ENCODE results near the gene PRR12.

PRR12 gene

DNA sequence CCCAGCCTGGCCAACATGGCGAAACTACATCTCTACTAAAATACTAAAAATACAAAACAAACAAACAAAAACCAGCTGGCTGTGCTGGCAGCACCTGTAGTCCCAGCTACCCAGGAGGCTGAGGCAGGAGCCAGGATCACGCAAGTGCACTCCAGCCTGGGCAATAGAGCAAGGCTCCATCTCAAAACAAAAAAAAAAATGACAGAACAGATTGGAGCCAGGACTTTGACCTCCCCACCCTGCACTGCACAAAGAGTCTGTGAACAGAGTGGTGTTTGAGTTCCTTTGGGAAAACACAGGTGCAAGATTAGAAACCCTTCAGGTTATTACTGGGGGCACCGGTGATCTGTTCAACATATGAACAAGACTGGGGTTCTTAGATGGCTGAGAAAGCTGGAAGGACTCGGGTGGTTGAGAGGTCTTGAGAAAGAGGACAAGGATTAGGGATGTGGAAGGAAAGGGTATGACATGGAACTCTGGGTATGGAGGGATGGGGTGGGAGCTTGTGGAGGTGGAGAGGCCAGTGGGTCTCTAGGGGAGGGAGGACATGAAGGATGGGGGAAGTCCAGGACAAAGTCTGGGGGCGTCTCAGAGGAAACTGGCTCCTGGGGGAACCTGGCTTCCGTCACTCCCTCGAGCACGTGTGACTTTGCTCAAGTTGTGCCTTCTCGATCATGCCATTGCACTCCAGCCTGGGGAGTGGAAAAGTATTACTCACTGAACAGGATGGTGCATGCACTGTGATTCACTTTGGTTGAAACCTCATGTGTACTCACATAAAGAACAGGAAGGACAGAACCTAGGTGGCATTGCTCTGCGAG, 37.3 kb upstream of the PRR12 start:
- no peaks in the 10 kb centered on the region for H3K9me3 ChIP-seq (ENCODE audit: control insufficient read depth in 1 of 2, low read length in 2 of 2)
- H3K4me1 ChIP-seq (ENCODE audit: control insufficient read depth in 1 of 2, insufficient read depth in 2 of 2, low read length in 2 of 2), result peaks cover 34 to 48% of the 10 kb centered on the region in 2 donors
- H3K36me3 ChIP-seq (ENCODE audit: control insufficient read depth in 1 of 2, insufficient read depth in 2 of 2, low read length in 2 of 2), result peaks cover 9 to 27% of the 10 kb centered on the region in 2 donors
- no peak overlapping the region for H3K4me3 ChIP-seq (ENCODE audit: low read depth in 1 of 2, low read length in 2 of 2)
- no peaks in the 10 kb centered on the region for H3K27me3 ChIP-seq (ENCODE audit: control insufficient read depth in 1 of 2, insufficient read depth in 2 of 2, low read length in 2 of 2)
- peak overlapping the region; percentile 87 for H3K27ac ChIP-seq (ENCODE audit: low read depth, low read length)
- H3K9ac ChIP-seq (ENCODE audit: low read depth in 1 of 2, low read length in 2 of 2), result peak overlapping the region; percentile 21 to 51

DNA sequence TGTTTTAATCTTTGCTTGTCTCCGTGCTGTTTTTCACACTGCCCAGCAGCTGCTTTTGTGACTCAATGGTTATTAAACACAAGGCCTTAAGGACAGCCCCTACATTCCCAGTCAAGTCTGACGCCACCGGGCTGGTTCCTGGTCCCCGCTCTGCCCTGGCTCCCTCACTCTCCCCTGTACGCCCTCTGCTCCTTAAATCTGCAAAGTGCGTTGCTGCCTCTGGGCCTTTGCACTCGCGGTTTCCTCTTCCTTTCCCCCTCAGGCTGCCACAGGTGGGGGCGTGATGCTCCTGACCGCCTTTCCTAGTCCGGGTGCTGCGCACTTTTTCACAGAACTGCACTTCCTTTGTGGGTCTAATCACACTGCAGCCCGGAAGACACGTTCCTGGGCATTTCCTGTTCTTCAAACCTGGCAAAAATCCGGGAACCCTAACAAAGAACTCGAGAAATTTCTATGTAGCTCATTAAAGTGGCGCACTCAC, 36.2 kb upstream of the PRR12 start:
- Histone ChIP-seq H3K36me3 (ENCODE audit: control insufficient read depth in 1 of 2, insufficient read depth in 2 of 2, low read length in 2 of 2) (peaks cover 13 to 37% of the 10 kb centered on the region in 2 donors), H3K9me3 (ENCODE audit: control insufficient read depth in 1 of 2, low read length in 2 of 2) (no peaks in the 10 kb centered on the region), H3K9ac (ENCODE audit: low read depth in 1 of 2, low read length in 2 of 2) (peak overlapping the region in 1 of 2 donors; percentile 57), H3K27ac (ENCODE audit: low read depth, low read length) (peak overlapping the region; percentile 61), H3K27me3 (ENCODE audit: control insufficient read depth in 1 of 2, insufficient read depth in 2 of 2, low read length in 2 of 2) (no peaks in the 10 kb centered on the region), H3K4me3 (ENCODE audit: low read depth in 1 of 2, low read length in 2 of 2) (peak overlapping the region in 1 of 2 donors; percentile 16), H3K4me1 (ENCODE audit: control insufficient read depth in 1 of 2, insufficient read depth in 2 of 2, low read length in 2 of 2) (peaks cover 32 to 56% of the 10 kb centered on the region in 2 donors)

DNA sequence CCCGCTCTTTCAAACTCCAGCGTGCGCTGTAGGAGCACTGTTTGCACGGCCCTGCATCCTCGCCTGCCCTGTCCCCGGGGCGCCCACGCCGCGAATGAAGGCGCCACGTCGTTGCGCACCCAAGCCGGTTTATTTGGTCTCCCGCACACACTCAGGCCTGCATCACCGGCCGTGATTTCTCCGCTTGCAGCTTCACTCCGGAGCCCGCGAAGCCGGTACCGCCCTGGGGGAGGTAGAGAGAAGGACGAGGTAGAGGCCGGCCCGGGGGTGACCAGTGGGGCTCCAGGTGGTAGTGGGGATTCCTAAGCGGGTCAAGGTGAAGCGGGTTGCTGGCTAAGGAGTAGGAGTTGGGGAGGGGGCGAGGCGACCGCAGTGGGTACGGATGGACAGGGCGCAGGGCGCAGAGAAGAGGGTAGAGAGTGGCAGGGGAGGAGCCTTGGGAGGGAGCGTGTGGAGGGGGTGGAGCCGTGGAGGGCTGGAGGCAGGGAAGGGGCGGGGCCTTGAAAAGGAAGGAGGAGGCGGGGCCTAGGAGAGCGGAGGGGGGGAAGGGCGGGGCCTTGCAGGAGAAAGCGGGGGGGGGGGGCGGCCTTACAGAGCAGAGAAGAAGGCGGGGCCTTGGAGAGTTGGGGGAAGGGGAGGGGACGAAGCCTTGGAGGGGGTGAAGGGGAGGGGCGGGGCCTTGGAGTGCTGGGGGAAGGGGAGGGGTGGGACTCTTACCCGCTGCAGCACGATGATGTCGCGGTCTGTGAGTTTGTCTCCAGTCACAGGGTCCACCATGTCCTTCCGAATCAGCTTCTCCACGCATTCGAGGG, 35.2 kb upstream of the PRR12 start:
- H3K27me3 ChIP-seq (ENCODE audit: control insufficient read depth in 1 of 2, insufficient read depth in 2 of 2, low read length in 2 of 2), result no peaks in the 10 kb centered on the region
- H3K36me3 ChIP-seq (ENCODE audit: control insufficient read depth in 1 of 2, insufficient read depth in 2 of 2, low read length in 2 of 2), result peaks cover 13 to 42% of the 10 kb centered on the region in 2 donors
- H3K9me3 ChIP-seq (ENCODE audit: control insufficient read depth in 1 of 2, low read length in 2 of 2), result no peaks in the 10 kb centered on the region
- peaks cover 42 to 66% of the 10 kb centered on the region in 2 donors for H3K4me1 ChIP-seq (ENCODE audit: control insufficient read depth in 1 of 2, insufficient read depth in 2 of 2, low read length in 2 of 2)
- peak overlapping the region in 1 of 2 donors; percentile 72 for H3K9ac ChIP-seq (ENCODE audit: low read depth in 1 of 2, low read length in 2 of 2)
- H3K4me3 ChIP-seq (ENCODE audit: low read depth in 1 of 2, low read length in 2 of 2), result peak overlapping the region in 1 of 2 donors; percentile 43
- no peak overlapping the region for H3K27ac ChIP-seq (ENCODE audit: low read depth, low read length)

DNA sequence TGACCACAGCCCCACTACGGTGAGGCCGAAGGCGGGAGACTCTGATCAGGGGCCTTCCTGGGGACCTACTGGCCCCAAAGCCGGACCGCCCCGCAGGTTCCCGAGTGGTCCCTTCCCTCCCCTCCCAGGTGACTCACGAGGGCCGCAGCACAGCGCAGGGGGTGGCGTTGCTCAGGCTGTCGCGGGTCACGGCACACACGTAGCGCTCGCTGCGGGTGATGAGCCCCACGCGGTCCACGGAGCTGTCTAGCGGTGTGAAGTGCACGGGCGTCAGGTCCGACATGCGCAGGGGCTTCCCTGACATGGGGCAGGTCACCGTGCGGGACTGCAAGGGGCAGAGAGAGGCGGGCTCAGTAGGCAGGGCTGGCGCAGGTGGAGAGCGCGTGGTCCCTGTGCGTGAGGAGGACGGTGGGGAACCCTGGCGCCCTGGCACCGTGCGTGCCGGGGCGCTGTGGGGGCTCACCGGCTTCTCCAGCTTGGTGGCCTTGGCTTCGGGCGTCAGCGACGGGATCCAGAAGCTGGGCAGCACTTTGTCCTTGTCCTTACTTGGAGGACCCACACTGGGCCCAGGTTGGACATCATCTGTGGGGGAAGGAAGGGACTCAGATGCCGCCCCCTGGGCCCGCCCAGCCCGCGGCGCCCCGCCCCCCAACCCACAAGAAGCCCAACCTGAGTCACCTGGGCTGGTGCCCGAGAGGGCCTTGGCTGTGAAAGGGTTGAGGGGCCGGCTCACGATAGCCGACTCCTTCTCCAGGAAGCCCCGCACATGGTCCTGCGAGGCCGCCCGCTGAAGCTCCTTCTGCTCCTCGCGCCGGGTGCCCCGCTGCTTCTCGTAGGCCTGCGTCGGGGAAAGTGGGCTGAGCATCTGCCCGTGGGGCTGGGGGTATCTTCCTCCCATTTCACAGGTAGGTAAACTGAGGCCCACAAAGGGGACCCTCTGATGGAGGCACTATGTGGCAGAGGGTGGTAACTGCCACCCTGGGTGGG, 34.3 kb upstream of the PRR12 start:
- no peak overlapping the region for H3K27ac ChIP-seq (ENCODE audit: low read depth, low read length)
- peak overlapping the region in 1 of 2 donors; percentile 72 for H3K9ac ChIP-seq (ENCODE audit: low read depth in 1 of 2, low read length in 2 of 2)
- peaks cover 13 to 42% of the 10 kb centered on the region in 2 donors for H3K36me3 ChIP-seq (ENCODE audit: control insufficient read depth in 1 of 2, insufficient read depth in 2 of 2, low read length in 2 of 2)
- peaks cover 50 to 75% of the 10 kb centered on the region in 2 donors for H3K4me1 ChIP-seq (ENCODE audit: control insufficient read depth in 1 of 2, insufficient read depth in 2 of 2, low read length in 2 of 2)
- H3K9me3 ChIP-seq (ENCODE audit: control insufficient read depth in 1 of 2, low read length in 2 of 2), result no peaks in the 10 kb centered on the region
- H3K27me3 ChIP-seq (ENCODE audit: control insufficient read depth in 1 of 2, insufficient read depth in 2 of 2, low read length in 2 of 2), result no peaks in the 10 kb centered on the region
- peak overlapping the region in 1 of 2 donors; percentile 43 for H3K4me3 ChIP-seq (ENCODE audit: low read depth in 1 of 2, low read length in 2 of 2)

DNA sequence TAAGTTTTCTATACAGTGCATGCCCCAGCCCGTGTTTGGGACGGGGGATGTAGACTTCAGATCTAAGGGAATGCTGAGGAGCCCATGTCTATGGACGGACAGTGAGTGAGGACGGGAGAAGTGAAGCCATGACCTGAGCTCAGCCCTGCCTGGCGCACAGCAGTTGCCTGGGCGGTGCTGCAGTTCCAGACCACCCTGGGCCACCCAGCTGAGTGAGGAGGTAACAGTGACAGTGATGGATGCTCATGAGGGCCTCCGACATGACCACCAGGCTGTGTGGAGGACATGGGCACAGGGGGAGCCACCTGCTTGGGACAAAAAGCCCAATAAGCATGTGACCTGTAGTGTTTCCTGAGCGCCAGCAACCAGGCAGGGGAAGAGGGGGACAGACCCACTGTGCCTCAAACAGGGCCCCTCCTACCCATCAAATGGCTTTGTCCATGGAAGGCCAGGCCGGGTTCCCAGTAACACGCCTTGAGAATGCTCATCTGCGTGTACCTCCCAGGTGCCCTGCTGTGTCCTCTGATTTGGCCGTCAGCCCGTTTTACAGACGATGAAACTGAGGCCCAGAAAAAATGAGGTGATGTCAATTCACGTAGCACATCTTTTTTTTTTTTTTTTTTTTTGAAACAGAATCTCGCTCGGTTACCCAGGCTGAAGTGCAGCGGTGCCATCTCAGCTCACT, 33.2 kb upstream of the PRR12 start:
- Histone ChIP-seq H3K27ac (ENCODE audit: low read depth, low read length) (no peak overlapping the region), H3K9me3 (ENCODE audit: control insufficient read depth in 1 of 2, low read length in 2 of 2) (no peaks in the 10 kb centered on the region), H3K4me3 (ENCODE audit: low read depth in 1 of 2, low read length in 2 of 2) (peak overlapping the region in 1 of 2 donors; percentile 18), H3K4me1 (ENCODE audit: control insufficient read depth in 1 of 2, insufficient read depth in 2 of 2, low read length in 2 of 2) (peaks cover 53 to 76% of the 10 kb centered on the region in 2 donors), H3K27me3 (ENCODE audit: control insufficient read depth in 1 of 2, insufficient read depth in 2 of 2, low read length in 2 of 2) (no peaks in the 10 kb centered on the region), H3K36me3 (ENCODE audit: control insufficient read depth in 1 of 2, insufficient read depth in 2 of 2, low read length in 2 of 2) (peaks cover 13 to 42% of the 10 kb centered on the region in 2 donors), H3K9ac (ENCODE audit: low read depth in 1 of 2, low read length in 2 of 2) (peak overlapping the region in 1 of 2 donors; percentile 25)

DNA sequence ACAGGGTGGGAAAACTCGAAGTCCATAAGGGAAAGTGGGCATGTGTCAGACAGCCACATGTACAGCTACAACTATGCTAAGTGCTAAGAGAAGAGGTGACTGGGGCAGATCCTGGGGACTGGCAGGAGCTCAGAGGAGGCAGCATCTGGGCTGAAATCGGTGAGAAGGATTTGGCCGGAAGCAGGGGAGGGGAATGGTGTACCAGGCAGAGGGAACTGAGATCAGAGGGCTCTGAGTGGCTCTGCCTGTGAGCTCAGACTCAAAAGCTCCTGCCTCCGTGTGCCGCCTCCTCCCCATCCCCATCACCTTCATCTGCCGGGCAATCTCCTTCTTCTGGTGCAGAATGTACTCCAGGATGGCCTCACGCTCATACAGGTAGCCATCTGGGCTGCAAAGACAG, 32.4 kb upstream of the PRR12 start:
- peak overlapping the region in 1 of 2 donors; percentile 16 for H3K4me3 ChIP-seq (ENCODE audit: low read depth in 1 of 2, low read length in 2 of 2)
- H3K9ac ChIP-seq (ENCODE audit: low read depth in 1 of 2, low read length in 2 of 2), result peak overlapping the region in 1 of 2 donors; percentile 28
- peaks cover 54 to 77% of the 10 kb centered on the region in 2 donors for H3K4me1 ChIP-seq (ENCODE audit: control insufficient read depth in 1 of 2, insufficient read depth in 2 of 2, low read length in 2 of 2)
- H3K27me3 ChIP-seq (ENCODE audit: control insufficient read depth in 1 of 2, insufficient read depth in 2 of 2, low read length in 2 of 2), result no peaks in the 10 kb centered on the region
- H3K36me3 ChIP-seq (ENCODE audit: control insufficient read depth in 1 of 2, insufficient read depth in 2 of 2, low read length in 2 of 2), result peaks cover 13 to 42% of the 10 kb centered on the region in 2 donors
- H3K27ac ChIP-seq (ENCODE audit: low read depth, low read length), result no peak overlapping the region
- no peaks in the 10 kb centered on the region for H3K9me3 ChIP-seq (ENCODE audit: control insufficient read depth in 1 of 2, low read length in 2 of 2)

DNA sequence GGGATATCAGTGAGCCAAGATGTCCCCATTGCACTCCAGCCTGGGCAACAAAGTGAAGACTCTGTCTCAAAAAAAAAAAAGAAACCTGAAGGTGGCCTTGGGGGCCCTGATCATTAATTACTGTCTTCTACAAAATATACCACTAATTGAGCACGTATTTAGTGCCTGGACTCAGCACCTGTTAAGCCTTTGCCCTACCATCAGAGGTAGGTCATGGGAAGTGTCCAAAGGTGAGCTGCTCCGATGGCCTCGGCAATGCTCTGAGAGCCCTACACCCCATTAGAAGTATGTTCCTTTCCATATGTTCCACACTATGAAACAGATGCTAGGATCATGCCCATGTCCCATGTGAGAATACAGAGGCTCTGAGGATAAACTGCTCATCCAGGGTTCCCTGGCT, 31.5 kb upstream of the PRR12 start:
- Histone ChIP-seq H3K9me3 (ENCODE audit: control insufficient read depth in 1 of 2, low read length in 2 of 2) (no peaks in the 10 kb centered on the region), H3K27me3 (ENCODE audit: control insufficient read depth in 1 of 2, insufficient read depth in 2 of 2, low read length in 2 of 2) (no peaks in the 10 kb centered on the region), H3K4me1 (ENCODE audit: control insufficient read depth in 1 of 2, insufficient read depth in 2 of 2, low read length in 2 of 2) (peaks cover 52 to 78% of the 10 kb centered on the region in 2 donors), H3K9ac (ENCODE audit: low read depth in 1 of 2, low read length in 2 of 2) (peak overlapping the region in 1 of 2 donors; percentile 49), H3K27ac (ENCODE audit: low read depth, low read length) (no peak overlapping the region), H3K36me3 (ENCODE audit: control insufficient read depth in 1 of 2, insufficient read depth in 2 of 2, low read length in 2 of 2) (peaks cover 13 to 42% of the 10 kb centered on the region in 2 donors), H3K4me3 (ENCODE audit: low read depth in 1 of 2, low read length in 2 of 2) (peak overlapping the region in 1 of 2 donors; percentile 29)

DNA sequence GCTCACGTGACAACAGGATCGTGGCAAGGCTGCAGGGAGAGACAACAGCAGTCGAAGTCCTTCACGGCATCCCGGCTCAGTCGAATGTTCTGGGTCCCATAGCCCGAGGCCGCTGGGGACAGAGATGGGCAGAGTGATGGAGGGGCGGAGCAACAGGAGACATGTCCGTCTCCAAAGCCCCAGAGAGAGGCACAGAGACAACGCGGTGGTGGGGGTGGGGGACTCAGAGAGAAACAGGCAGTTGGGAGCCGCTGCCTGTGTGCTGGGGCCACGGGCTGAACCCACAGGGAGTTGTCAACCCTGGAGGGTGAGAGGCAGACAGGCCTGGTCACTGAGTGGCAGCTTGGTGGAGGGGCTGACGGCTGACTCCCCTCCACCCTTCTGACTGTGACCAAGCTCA, 31.1 kb upstream of the PRR12 start:
- Histone ChIP-seq H3K36me3 (ENCODE audit: control insufficient read depth in 1 of 2, insufficient read depth in 2 of 2, low read length in 2 of 2) (peaks cover 13 to 42% of the 10 kb centered on the region in 2 donors), H3K27ac (ENCODE audit: low read depth, low read length) (peak overlapping the region; percentile 63), H3K4me1 (ENCODE audit: control insufficient read depth in 1 of 2, insufficient read depth in 2 of 2, low read length in 2 of 2) (peaks cover 52 to 79% of the 10 kb centered on the region in 2 donors), H3K27me3 (ENCODE audit: control insufficient read depth in 1 of 2, insufficient read depth in 2 of 2, low read length in 2 of 2) (no peaks in the 10 kb centered on the region), H3K9me3 (ENCODE audit: control insufficient read depth in 1 of 2, low read length in 2 of 2) (no peaks in the 10 kb centered on the region), H3K4me3 (ENCODE audit: low read depth in 1 of 2, low read length in 2 of 2) (peak overlapping the region; percentile 29 to 46), H3K9ac (ENCODE audit: low read depth in 1 of 2, low read length in 2 of 2) (peak overlapping the region; percentile 49 to 65)

All from duodenal mucosa (tissue), 2 donors.